Measurements from ENCODE around the gene PELI3. TPM values are rescaled to one million over a fixed set of nuclear protein-coding genes. Genes with fewer than 3 reads are reported as not detected.

The PELI3 gene
- total RNA-seq, 4 donors from 2014 or later, result 13.8 to 35.0 (median 24.0) TPM

DNA sequence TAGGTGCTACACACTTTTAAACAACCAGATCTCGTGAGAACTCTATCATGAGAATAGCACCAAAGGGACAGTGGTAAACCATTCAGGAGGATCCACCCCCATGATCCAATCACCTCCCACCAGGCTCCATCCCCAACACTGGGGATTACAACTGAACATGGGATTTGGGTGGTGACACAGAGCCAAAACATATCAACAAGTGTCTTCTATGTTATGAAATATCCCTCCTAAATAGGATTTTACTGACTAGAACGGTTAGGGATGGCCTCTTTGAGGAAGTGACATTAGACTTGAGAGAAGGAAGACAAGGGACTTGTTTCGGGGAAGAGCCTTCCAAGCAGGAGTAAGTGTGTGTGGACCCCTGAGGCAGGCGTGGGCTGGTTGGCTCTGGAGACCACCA, 16.1 kb upstream of the PELI3 start:
- no peaks in the 10 kb centered on the region for H3K9me3 ChIP-seq
- H3K4me3 ChIP-seq, result no peak overlapping the region
- intact Hi-C loops (cut with DNase I; ENCODE audit: low total_unique reads), result no loop called here
- no peaks in the 10 kb centered on the region for H3K36me3 ChIP-seq
- TF ChIP-seq CTCF (IDR thresholded peaks at IDR 0.05) (no peak), POLR2A (IDR thresholded peaks at IDR 0.05) (no peak)
- no peak for DNase-seq
- no peaks in the 10 kb centered on the region for H3K27me3 ChIP-seq
- H3K4me1 ChIP-seq, result no peaks in the 10 kb centered on the region
- no peak overlapping the region for H3K27ac ChIP-seq

DNA sequence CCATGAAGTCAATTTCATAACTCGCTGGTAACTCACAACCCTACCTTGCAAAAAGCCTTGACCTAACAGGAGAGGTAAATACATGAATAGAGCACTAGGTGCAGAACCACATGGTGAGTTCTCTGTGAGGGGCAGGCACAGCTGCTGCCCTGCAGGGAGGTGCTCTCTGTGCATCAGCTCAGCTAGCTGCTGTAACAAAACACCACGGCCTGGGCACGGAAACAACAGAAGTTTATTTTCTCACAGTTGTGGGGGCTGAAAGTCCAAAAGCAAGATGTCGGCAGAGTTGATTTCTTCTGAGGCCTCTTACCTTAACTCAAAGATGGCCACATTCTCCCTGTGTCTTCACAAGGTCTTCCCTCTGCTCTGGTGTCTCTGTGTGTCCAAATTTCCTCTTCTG, 15.0 kb upstream of the PELI3 start:
- no peaks in the 10 kb centered on the region for H3K9me3 ChIP-seq
- intact Hi-C loops (cut with DNase I; ENCODE audit: low total_unique reads), result no loop called here
- no peaks in the 10 kb centered on the region for H3K36me3 ChIP-seq
- no peaks in the 10 kb centered on the region for H3K27me3 ChIP-seq
- no peak overlapping the region for H3K27ac ChIP-seq
- TF ChIP-seq POLR2A (IDR thresholded peaks at IDR 0.05), result no peak
- TF ChIP-seq CTCF (IDR thresholded peaks at IDR 0.05), result no peak
- H3K4me3 ChIP-seq, result no peak overlapping the region
- DNase-seq, result no peak
- H3K4me1 ChIP-seq, result no peaks in the 10 kb centered on the region

- Histone ChIP-seq H3K4me1 (no peaks in the 10 kb centered on the region), H3K27ac (no peak overlapping the region), H3K36me3 (no peaks in the 10 kb centered on the region), H3K27me3 (no peaks in the 10 kb centered on the region), H3K4me3 (no peak overlapping the region), H3K9me3 (no peaks in the 10 kb centered on the region)
- no peak for DNase-seq
- intact Hi-C loops (cut with DNase I; ENCODE audit: low total_unique reads), result no loop called here
- TF ChIP-seq CTCF (IDR thresholded peaks at IDR 0.05) (no peak), POLR2A (IDR thresholded peaks at IDR 0.05) (no peak)
Measured at GRCh38 chr11:66454247-66454646, 12.5 kb upstream of the PELI3 start.

GRCh38 chr11:66454828-66455227, 11.9 kb upstream of the PELI3 start:
- no peak overlapping the region for H3K4me3 ChIP-seq
- no peaks in the 10 kb centered on the region for H3K27me3 ChIP-seq
- H3K9me3 ChIP-seq, result no peaks in the 10 kb centered on the region
- TF ChIP-seq POLR2A (IDR thresholded peaks at IDR 0.05), result no peak
- no peak for TF ChIP-seq CTCF (IDR thresholded peaks at IDR 0.05)
- no peaks in the 10 kb centered on the region for H3K4me1 ChIP-seq
- no peak for DNase-seq
- no peaks in the 10 kb centered on the region for H3K36me3 ChIP-seq
- H3K27ac ChIP-seq, result no peak overlapping the region
- intact Hi-C loops (cut with DNase I; ENCODE audit: low total_unique reads), result no loop called here

DNA sequence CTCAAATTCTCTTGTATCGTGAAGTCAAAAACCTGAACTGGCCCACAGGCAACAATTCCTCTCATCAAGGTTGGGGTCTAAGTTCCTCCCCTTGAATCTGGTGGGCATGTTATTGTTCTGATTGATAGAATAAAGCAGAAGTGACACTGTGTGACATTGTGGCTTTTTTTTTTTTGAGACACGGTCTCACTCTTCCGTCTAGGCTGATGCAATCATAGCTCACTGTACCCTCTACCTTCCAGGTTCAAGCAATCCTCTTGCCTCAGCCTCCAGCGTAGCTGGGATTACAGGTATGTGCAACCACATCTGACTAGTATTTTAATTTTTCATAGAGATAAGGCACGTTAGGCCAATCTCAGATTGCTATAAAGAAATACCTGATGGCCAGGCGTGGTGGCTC, 8.9 kb upstream of the PELI3 start:
- intact Hi-C loops (cut with DNase I; ENCODE audit: low total_unique reads), result no loop called here

More for the DNA sequence above, 8.9 kb upstream of the PELI3 start:
- Histone ChIP-seq H3K9me3 (no peaks in the 10 kb centered on the region), H3K4me3 (no peak overlapping the region), H3K27me3 (no peaks in the 10 kb centered on the region), H3K27ac (no peak overlapping the region), H3K36me3 (no peaks in the 10 kb centered on the region), H3K4me1 (no peaks in the 10 kb centered on the region)
- no peak for DNase-seq
- no peak for TF ChIP-seq POLR2A (IDR thresholded peaks at IDR 0.05)
- no peak for TF ChIP-seq CTCF (IDR thresholded peaks at IDR 0.05)

Data from uterus (tissue), 4 donors.